HG03064 (cell line): ENCODE data around the gene STYX.
"Not testable (repeated sequence)": the region's sequence is repeated elsewhere in the genome, so short reads cannot be mapped to it uniquely, and the experiment has no call there.

Experiments
- ATAC-seq: cut with Tn5 transposase; IDR thresholded peaks from one replicate; pipeline ENCODE4 v1.9.1; 2021; ENCODE audit warnings: low read depth; ENCODE audit not compliant: unreplicated experiment

Gene STYX

DNA sequence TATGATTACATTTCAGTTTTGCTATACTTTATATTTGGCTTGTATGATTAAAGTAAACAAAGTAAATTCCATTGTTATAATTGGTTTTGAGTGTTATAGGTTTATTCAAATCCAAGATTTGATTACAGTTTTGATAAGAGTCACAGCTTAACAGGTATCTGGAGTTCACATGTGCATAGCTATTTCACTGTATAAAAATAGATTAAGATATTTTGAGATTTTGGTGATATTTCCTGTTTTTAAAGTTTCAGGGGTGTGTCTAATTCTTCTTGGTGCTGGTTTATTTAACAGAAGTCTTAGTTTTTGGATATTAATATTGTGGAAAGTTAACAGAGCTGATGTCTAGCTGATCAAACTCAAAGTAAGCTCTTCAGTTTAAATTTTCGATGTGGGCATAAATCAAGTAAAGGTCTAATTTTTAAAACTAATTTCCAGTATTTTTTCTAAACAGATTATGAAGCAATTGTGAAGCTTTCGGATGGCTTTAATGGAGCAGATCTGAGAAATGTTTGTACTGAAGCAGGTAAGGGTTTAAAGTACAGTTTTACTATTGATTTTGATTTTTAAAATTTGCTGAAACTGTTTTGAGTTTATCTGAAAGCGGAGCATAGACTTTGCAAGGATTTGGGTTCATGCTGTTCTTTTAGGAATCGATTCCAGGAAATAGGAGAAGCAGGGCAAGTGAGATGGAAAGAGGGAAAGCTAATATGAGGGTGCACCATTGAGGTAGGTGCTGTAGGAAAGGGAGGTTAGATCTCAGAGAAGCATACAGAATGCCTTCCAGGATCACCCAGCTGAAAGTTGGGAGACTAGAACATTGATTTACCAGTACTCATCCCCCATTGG, 6.2 kb upstream of the STYX start:
- ATAC-seq = no peak

DNA sequence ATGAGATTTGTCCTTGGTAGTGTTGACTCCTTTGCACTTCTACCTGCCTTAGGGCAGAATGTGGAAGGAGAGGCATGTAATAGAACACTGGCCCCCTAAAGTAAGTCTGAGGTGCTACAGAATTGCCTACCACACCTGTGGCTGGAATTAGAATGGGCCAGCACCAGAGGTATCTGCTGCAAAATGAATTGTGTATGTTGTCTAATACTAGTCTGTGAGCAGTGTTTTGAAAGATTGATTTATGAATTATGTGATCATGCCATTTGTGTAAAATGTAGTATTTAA, 5.7 kb upstream of the STYX start:
- ATAC-seq = no peak

- ATAC-seq = not testable (repeated sequence)
These were observed 2.5 kb upstream of the STYX start for GRCh38 chr14:52727509-52727908.

GRCh38 chr14:52729035-52729434, 931 bp upstream of the STYX start:
- ATAC-seq = not testable (repeated sequence)

GRCh38 chr14:52729585-52729924, 411 bp upstream of the STYX start:
- ATAC-seq = no peak

- ATAC-seq = no peak
These were observed 744 bp downstream of the STYX start for GRCh38 chr14:52730709-52731111.

DNA sequence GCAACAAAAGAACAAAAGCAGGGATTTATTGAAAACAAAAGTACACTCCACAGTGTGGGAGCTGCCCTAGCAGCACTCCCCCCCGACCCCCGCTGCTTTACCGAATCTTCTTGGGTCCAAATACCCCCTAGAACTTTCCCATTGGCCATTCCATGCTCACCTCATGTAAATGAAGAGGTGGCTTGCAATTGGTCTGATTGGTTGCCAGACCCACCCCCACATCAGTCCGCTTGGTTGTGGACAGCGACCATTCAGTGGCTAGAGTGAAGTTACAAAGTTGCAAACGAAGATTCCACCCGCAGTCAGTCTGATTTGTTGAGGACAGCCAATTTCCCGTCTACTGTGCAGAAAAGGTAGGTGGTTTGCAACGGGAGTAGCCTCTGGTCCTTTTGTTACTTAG, 3.9 kb downstream of the STYX start:
- ATAC-seq = no peak

DNA sequence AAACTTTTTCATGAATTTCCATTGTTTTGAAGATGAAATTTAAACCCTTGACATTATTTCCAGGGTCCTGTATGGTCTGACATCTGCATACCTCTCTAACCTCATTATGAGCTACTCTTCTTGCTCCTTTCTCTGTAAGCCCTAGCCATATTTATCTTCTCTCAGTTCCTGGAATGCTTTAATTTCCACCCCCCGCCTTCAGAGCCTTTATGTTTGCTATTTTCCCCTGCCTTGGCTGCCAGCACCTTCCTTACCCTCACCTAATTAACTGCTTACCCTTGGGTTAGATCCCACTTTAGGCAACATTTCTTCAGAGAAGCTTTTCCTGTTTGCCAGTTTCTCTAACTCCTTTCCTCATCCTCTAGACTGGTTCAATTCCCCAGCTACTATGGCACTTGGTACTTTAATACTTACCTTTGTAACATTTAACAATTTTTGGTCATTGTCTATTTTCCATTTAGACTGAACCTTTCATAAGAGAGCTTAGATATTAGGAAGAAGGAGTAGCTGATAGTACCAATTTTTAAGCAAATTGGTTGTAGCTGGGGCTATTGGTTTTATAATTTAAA, 6.0 kb downstream of the STYX start:
- ATAC-seq = no peak

GRCh38 chr14:52738409-52738808, 8.4 kb downstream of the STYX start:
- no peak for ATAC-seq

- no peak for ATAC-seq
These were observed 10.8 kb downstream of the STYX start for GRCh38 chr14:52740751-52741150.

GRCh38 chr14:52741865-52742264, 11.9 kb downstream of the STYX start:
- ATAC-seq = no peak

- ATAC-seq = no peak
These were observed 18.8 kb downstream of the STYX start for GRCh38 chr14:52748647-52749292.

DNA sequence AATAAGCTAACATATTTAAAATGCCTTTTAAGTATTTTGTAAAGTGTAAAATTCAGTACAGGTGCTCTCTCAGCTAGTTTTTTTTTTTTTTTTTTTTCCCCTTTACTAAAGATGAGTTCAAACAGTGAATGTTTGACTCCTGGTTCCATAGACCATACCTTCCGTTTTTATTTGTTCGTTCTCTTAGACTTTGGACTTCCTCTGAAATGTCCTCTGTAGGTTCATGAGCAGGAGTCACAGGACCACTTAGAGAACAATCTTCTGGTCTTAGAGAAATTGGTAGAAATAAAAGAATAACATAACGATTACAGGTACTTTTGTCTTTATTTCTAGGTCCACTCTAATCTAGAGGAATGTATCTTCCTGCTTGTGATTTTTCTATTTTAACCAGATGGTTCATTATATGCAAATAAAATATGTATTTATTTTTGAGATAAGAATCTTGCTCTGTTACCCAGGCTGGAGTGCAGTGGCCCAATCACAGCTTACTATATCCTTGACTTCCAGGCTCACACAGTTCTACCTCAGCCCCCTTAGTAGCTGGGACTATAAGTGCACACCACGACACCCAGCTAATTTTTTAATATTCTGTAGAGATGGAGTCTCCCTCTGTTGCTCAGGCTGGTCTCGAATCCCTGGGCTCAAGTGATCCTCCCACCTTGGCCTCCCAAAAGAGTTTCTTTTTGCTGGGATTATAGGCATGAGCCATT, 25.8 kb downstream of the STYX start:
- ATAC-seq = no peak

- no peak for ATAC-seq
These were observed 29.2 kb downstream of the STYX start for GRCh38 chr14:52759145-52759544.

DNA sequence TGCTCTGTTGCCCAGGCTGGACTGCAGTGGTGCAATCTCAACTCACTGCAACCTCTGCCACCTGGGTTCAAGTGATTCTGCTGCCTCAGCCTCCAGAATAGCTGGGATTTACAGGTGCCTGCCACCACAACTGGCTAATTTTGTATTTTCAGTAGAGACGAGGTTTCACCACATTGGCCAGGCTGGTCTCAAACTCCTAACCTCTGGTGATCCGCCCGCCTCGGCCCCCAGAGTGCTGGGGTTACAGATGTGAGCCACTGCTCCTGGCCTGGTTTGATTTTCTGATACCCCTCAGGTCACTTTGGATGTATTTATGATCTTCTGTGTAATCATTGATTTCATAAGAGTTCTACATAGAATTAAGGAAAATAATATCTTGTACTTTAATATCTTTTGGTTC, 33.0 kb downstream of the STYX start:
- not testable (repeated sequence) for ATAC-seq

DNA sequence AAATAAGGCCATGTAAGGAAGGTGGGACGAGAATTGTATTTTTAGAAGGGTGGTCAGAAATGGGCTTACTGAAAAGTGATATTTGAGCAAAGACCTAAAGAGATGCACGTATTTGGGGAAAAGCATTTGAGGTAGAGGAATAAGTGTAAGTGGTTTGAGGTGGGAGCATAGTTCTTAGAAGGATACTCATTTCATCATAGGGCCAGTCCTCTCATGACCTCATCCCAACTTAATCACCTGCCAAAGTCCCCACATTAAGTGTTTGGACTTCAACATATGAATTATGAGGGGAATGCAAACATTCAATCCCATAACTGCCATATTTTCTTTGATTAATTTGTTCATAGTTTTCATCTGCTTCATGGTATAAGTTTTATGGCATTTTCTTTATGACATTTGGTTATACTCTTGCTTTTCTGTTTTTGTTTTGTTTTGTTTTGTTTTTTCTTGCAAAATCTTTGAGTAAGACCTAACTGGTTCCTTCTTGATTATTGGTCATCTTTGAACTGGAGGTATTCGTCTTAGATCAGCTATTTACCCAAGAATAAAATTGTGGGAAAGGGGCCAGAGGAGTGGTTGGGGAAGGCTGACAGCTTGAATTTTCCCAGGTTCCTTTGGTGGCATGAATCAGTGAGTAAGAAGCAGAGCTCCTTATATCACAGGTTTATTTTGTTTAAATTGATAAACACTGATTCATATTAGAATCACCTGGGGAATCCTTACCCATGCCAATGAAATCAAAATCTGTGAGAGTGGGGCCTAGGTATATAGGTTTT, 37.3 kb downstream of the STYX start:
- ATAC-seq = no peak

DNA sequence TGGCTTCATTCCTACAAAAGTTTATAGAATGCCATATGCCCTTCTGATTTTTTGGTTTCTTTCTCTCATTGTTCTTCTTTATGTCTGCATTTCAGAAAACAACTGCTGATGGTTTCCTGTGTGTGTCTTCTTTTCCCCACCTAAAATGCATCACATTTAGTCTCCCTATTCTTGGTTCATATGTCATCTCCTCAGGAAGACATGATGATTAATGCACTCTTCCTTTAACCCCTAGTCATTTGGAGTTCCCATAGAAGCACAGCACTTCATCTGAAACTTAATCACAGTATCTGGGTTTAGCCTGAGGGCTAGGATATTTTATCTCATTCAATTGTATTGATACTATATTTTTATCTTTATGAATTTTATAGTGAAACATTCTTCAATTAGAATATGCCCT, 39.9 kb downstream of the STYX start:
- no peak for ATAC-seq

DNA sequence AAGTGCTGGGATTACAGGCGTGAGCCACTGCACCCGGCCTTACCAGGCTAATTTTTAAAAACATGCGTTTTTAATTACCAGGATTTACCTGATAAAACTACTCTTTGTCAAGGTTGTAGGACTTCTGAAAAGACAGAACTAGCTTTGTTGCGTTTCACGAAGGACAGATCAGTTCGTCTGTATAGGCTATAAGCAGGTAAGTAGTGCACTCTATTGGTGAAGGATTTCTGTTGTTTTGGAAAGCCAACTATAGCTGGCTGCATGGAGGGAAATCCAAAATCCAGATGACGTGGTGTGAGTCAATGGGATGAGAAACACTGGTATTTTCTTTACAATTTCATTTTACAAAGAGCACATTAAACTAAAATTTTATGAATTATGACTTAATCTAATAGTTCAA, 46.9 kb downstream of the STYX start:
- ATAC-seq = no peak

DNA sequence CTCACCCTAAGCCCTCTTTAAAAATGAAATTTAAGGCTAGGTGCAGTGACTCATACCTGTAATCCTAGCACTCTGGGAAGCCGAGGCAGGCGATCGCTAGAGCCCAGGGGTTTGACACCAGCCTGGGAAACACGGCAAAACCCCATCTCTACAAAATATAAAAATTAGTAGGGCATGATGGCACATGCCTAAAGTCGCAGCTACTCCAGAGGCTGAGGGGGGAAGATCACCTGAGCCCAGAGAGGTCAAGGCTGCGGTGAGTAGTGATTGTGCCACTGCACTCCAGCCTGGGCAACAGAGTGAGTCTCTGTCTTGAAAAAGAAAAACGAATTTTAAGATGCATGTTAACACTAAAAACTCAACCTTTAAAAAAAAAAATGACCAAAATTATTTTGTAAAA, 48.7 kb downstream of the STYX start:
- ATAC-seq = no peak

GRCh38 chr14:52780893-52781292, 50.9 kb downstream of the STYX start:
- no peak for ATAC-seq

DNA sequence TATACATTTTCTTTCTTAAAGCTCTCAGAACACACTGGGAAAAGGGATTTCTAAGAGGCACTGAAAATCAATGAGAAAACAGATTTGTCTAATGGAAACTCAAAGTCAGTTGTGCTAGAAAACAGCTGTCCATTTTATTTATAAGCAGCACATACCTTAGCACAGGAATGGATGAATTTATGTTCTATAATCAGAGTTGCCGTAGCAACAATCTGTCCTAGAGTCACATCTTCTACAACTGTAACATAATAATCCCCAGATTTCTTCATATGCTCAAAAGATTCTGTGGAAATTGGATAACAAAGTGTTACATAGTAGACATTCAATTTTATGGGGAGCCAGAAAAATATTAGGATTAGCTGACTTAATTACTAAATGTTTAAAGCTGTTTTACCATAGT, 51.7 kb downstream of the STYX start:
- no peak for ATAC-seq
